DOHH2 (cell line): ENCODE measurements around the gene PLXND1.

Experiments
- CTCF ChIP-seq: fragments of 200-600 bp; sonication (generic); IDR thresholded peaks from one replicate; pipeline ENCODE4 v1.5.1; 2014; ENCODE audit warnings: antibody characterized with exemption, mild to moderate bottlenecking, low read depth, low read length; ENCODE audit not compliant: poor library complexity, severe bottlenecking
- EZH2phosphoT487 ChIP-seq: fragments of 200-600 bp; sonication (generic); IDR thresholded peaks from 2 replicates; pipeline ENCODE4 v1.6.1; 2017; ENCODE audit warnings: borderline replicate concordance, mild to moderate bottlenecking, antibody characterized with exemption, low read length, moderate library complexity, mixed read lengths

- TF ChIP-seq CTCF: no peak
- TF ChIP-seq EZH2phosphoT487: no peak
Observed at GRCh38 chr3:129590215-129590614, 16.3 kb downstream of the PLXND1 start.
